Measurements from ENCODE around the gene C16orf92. TPM values are rescaled to one million over a fixed set of nuclear protein-coding genes. Genes with fewer than 3 reads are reported as not detected.
A peak's percentile ranks its signal among the peaks of the same experiment; 100 is the strongest.

Gene C16orf92
- total and polyA plus RNA-seq, 2 of the 8 experiments (the other 6 are each of a cell fraction or from before 2014, with no cell fraction given) = not detected

GRCh38 chr16:30068750-30069610 is 46.0 kb downstream of the C16orf92 start (continued):
- peak; percentile 34 to 64 (median 40) for TF ChIP-seq CTCF (IDR thresholded peaks at IDR 0.05; ENCODE audit: control extremely low read depth in 1 of 3, insufficient read depth in 1 of 3, low read depth in 1 of 3, low read length in 3 of 3)
- no peak for TF ChIP-seq ATF3 (IDR thresholded peaks at IDR 0.05; ENCODE audit: insufficient read depth, low read depth, low read length)
- TF ChIP-seq ASH2L (IDR thresholded peaks at IDR 0.05; ENCODE audit: low read length) = no peak
- no peak for TF ChIP-seq ATF2 (IDR thresholded peaks at IDR 0.05; ENCODE audit: low read length)

All from H1 (cell line).